Peyer's patch (tissue), 4 donors: ENCODE measurements around the gene MIER2. TPM values are rescaled to one million over a fixed set of nuclear protein-coding genes. Genes with fewer than 3 reads are reported as not detected.
A peak's percentile ranks its signal among the peaks of the same experiment; 100 is the strongest.

Experiments
- DNase-seq, 3 donors: peaks; one replicate each; pipeline ENCODE4 v3.0.0-alpha.2; 2017 to 2019
- H3K27ac ChIP-seq, 4 donors: fragments of 200-600 bp; sonication (generic); one replicate each; pipeline ENCODE4 v1.5.1; 2016 to 2019
- H3K27me3 ChIP-seq, 2 donors: fragments of 200-600 bp; sonication (generic); one replicate each; pipeline ENCODE4 v1.5.1; 2019
- H3K36me3 ChIP-seq, 3 donors: fragments of 200-600 bp; sonication (generic); one replicate each; pipeline ENCODE4 v1.5.1; 2016 to 2019
- H3K4me1 ChIP-seq, 4 donors: fragments of 200-600 bp; sonication (generic); one replicate each; pipeline ENCODE4 v1.5.1; 2016 to 2019
- H3K4me3 ChIP-seq, 4 donors: fragments of 200-600 bp; sonication (generic); 1 replicate in 3 of 4; 2 replicates in 1 of 4; pipeline ENCODE4 v1.5.1; 2016 to 2019; ENCODE audit warnings: mild to moderate bottlenecking in 1 of 4
- H3K9me3 ChIP-seq, 4 donors: fragments of 200-600 bp; sonication (generic); one replicate each; pipeline ENCODE4 v1.5.1; 2016 to 2019; ENCODE audit warnings: mild to moderate bottlenecking in 1 of 4
- POLR2A ChIP-seq, 2 donors: fragments of 450-650 bp; IDR thresholded peaks; one replicate each; pipeline ENCODE4 v1.5.1; 2017; ENCODE audit warnings: antibody characterized with exemption in 2 of 2, mild to moderate bottlenecking in 2 of 2, moderate library complexity in 2 of 2
- total RNA-seq, 4 donors: library from RNA; depleted of rRNA; stranded (reverse); fragments of >200 nt; gene quantifications; one replicate each; pipeline ENCODE4 v1.1.0, GENCODE V29; 2016
- TF ChIP-seq, protein P1 (sequence below), 6 experiments: fragments of 450-650 bp in 4 of 6; fragments of 200-600 bp in 2 of 6; sonication (generic) in 1 of 6; IDR thresholded peaks; one replicate each; pipeline ENCODE4 v1.5.1; 2017 to 2019; ENCODE audit warnings: antibody characterized with exemption in 6 of 6, mild to moderate bottlenecking in 3 of 6, moderate library complexity in 1 of 6

MIER2 gene
- total RNA-seq, 4 donors from 2014 or later = 6.0 to 27.3 (median 20.9) TPM

DNA sequence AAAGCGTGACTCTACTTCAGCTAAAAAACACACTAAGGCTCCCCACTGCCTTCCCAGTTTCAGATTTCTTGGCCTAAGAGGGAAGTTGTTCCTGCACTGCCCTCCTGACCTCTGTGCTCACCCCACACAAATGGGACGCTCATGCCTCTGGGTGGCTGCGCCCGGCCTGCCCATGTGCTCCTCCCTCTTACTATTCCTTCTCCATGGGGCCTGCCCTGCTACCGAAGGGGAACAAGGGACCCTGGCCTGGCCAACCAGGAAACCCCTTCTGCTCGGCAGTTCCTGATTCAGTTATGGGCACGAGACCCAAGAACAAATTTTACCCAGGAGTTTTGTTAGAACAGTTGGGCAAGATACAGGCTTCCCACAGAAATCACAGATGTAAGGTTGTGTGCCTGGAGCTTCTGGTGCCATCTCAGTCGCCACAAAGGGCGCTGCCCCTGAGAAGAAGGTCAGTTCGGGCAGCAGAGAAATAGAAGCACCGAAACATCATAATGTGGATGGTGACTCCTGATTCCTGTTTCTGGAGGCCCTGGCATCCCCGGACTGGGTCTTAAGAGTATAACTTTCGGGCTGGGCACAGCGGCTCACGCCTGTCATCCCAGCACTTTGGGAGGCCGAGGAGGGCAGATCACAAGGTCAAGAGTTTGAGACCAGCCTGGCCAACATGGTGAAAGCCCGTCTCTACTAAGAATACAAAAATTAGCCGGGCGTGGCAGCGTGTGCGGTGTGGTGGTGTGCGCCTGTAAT, 47.9 kb downstream of the MIER2 start:
- Histone ChIP-seq H3K4me1 (peaks cover 0 to 34% (median 0%) of the 10 kb centered on the region in 4 donors), H3K27ac (peak overlapping the region in 2 of 4 donors; percentile 8 to 49), H3K9me3 (no peaks in the 10 kb centered on the region), H3K36me3 (no peaks in the 10 kb centered on the region), H3K4me3 (no peak overlapping the region), H3K27me3 (peaks cover 0 to 11% of the 10 kb centered on the region in 2 donors)
- TF ChIP-seq POLR2A (IDR thresholded peaks at IDR 0.05) = no peak
- TF ChIP-seq, protein P1, sequence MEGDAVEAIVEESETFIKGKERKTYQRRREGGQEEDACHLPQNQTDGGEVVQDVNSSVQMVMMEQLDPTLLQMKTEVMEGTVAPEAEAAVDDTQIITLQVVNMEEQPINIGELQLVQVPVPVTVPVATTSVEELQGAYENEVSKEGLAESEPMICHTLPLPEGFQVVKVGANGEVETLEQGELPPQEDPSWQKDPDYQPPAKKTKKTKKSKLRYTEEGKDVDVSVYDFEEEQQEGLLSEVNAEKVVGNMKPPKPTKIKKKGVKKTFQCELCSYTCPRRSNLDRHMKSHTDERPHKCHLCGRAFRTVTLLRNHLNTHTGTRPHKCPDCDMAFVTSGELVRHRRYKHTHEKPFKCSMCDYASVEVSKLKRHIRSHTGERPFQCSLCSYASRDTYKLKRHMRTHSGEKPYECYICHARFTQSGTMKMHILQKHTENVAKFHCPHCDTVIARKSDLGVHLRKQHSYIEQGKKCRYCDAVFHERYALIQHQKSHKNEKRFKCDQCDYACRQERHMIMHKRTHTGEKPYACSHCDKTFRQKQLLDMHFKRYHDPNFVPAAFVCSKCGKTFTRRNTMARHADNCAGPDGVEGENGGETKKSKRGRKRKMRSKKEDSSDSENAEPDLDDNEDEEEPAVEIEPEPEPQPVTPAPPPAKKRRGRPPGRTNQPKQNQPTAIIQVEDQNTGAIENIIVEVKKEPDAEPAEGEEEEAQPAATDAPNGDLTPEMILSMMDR (IDR thresholded peaks at IDR 0.05) = no peak
- DNase-seq = peak in 2 of 3 donors; percentile 51 to 54

- peak in 2 of 3 donors; percentile 41 to 43 for DNase-seq
- no peak overlapping the region for H3K4me3 ChIP-seq
- peaks cover 0 to 11% of the 10 kb centered on the region in 2 donors for H3K27me3 ChIP-seq
- H3K36me3 ChIP-seq = no peaks in the 10 kb centered on the region
- H3K27ac ChIP-seq = peak overlapping the region in 3 of 4 donors; percentile 8 to 49 (median 15)
- peaks cover 0 to 38% (median 3%) of the 10 kb centered on the region in 4 donors for H3K4me1 ChIP-seq
- TF ChIP-seq, protein P1 (IDR thresholded peaks at IDR 0.05) = no peak
- no peak for TF ChIP-seq POLR2A (IDR thresholded peaks at IDR 0.05)
- H3K9me3 ChIP-seq = no peaks in the 10 kb centered on the region
Observed at GRCh38 chr19:295687-296370, 48.8 kb downstream of the MIER2 start.

GRCh38 chr19:294946-295686, 49.5 kb downstream of the MIER2 start:
- H3K27ac ChIP-seq = peak overlapping the region in 2 of 4 donors; percentile 15 to 49
- no peaks in the 10 kb centered on the region for H3K36me3 ChIP-seq
- H3K4me3 ChIP-seq = peak overlapping the region in 2 of 4 donors; percentile 26 to 28
- H3K4me1 ChIP-seq = peaks cover 0 to 41% (median 6%) of the 10 kb centered on the region in 4 donors
- peak in 2 of 3 donors; percentile 70 to 73 for DNase-seq
- TF ChIP-seq POLR2A (IDR thresholded peaks at IDR 0.05) = no peak
- TF ChIP-seq, protein P1 (IDR thresholded peaks at IDR 0.05) = peak in 5 of 6 experiments; percentile 11 to 78 (median 69)
- H3K27me3 ChIP-seq = peaks cover 0 to 11% of the 10 kb centered on the region in 2 donors
- no peaks in the 10 kb centered on the region for H3K9me3 ChIP-seq

- peaks cover 0 to 11% of the 10 kb centered on the region in 2 donors for H3K27me3 ChIP-seq
Observed at GRCh38 chr19:294341-294945, 50.2 kb downstream of the MIER2 start.

More at GRCh38 chr19:294341-294945, 50.2 kb downstream of the MIER2 start:
- no peak for TF ChIP-seq POLR2A (IDR thresholded peaks at IDR 0.05)
- TF ChIP-seq, protein P1 (IDR thresholded peaks at IDR 0.05) = no peak
- Histone ChIP-seq H3K4me3 (peak overlapping the region in 1 of 4 donors; percentile 26), H3K4me1 (peaks cover 0 to 42% (median 6%) of the 10 kb centered on the region in 4 donors), H3K36me3 (no peaks in the 10 kb centered on the region), H3K9me3 (no peaks in the 10 kb centered on the region), H3K27ac (no peak overlapping the region)
- DNase-seq = peak in 2 of 3 donors; percentile 41 to 50
